Breast epithelium (tissue), 4 donors: ENCODE measurements around the gene PANX1. TPM values are rescaled to one million over a fixed set of nuclear protein-coding genes. Genes with fewer than 3 reads are reported as not detected.
A peak's percentile ranks its signal among the peaks of the same experiment; 100 is the strongest.

ENCODE experiments used
- DNase-seq, 2 donors: peaks; one replicate each; pipeline ENCODE4 v3.0.0-alpha.2; 2019; ENCODE audit warnings: low spot score in 2 of 2
- H3K27ac ChIP-seq, 2 donors: fragments of 200-600 bp; sonication (generic) in 1 of 2; one replicate each; pipeline ENCODE4 v1.5.1; 2016 to 2019; ENCODE audit warnings: mild to moderate bottlenecking in 1 of 2
- H3K27me3 ChIP-seq, 2 donors: fragments of 200-600 bp; sonication (generic) in 1 of 2; one replicate each; pipeline versions ENCODE4 v1.5.1 to v1.6.0; 2017 to 2019; ENCODE audit warnings: control low read depth in 1 of 2, mild to moderate bottlenecking in 1 of 2
- H3K36me3 ChIP-seq: fragments of 200-600 bp; one replicate; pipeline ENCODE4 v1.5.1; 2019
- H3K4me1 ChIP-seq, 2 donors: fragments of 200-600 bp; sonication (generic); one replicate each; pipeline ENCODE4 v1.5.1; 2016 to 2019; ENCODE audit warnings: control low read depth in 1 of 2
- H3K4me3 ChIP-seq, 3 donors: fragments of 200-600 bp; sonication (generic); 1 replicate in 2 of 3; 2 replicates in 1 of 3; pipeline ENCODE4 v1.5.1; 2016 to 2019; ENCODE audit warnings: mild to moderate bottlenecking in 3 of 3, moderate library complexity in 2 of 3
- H3K9me3 ChIP-seq, 2 donors: fragments of 200-600 bp; sonication (generic) in 1 of 2; one replicate each; pipeline ENCODE4 v1.5.1; 2016 to 2019; ENCODE audit warnings: control low read depth in 1 of 2
- POLR2A ChIP-seq: fragments of 450-650 bp; IDR thresholded peaks from one replicate; pipeline ENCODE4 v1.6.1; 2016; ENCODE audit warnings: antibody characterized with exemption, mild to moderate bottlenecking, moderate library complexity
- POLR2AphosphoS5 ChIP-seq, 3 donors: sonication (generic); formaldehyde crosslinking; IDR thresholded peaks; one replicate each; pipeline ENCODE4 v1.6.1; 2017; ENCODE audit warnings: antibody characterized with exemption in 3 of 3
- intact Hi-C: fragments of 100-400 bp; cut with DNase I; formaldehyde crosslinking; loops from one replicate; pipeline ENCODE4 v1.15.1; 2023; ENCODE audit warnings: low total_unique reads
- total RNA-seq, 3 donors: library from RNA; depleted of rRNA; stranded (reverse); fragments of >200 nt; gene quantifications; one replicate each; pipeline ENCODE4 v1.1.0, GENCODE V29; 2016
- TF ChIP-seq, protein P1 (sequence below), 3 donors: fragments of 450-650 bp; IDR thresholded peaks; one replicate each; pipeline ENCODE4 v1.5.1; 2016 to 2017; ENCODE audit warnings: antibody characterized with exemption in 3 of 3, mild to moderate bottlenecking in 3 of 3, moderate library complexity in 3 of 3

The PANX1 gene
- total RNA-seq, 3 donors from 2014 or later, result 16.7 to 20.3 (median 17.7) TPM

- H3K36me3 ChIP-seq, result no peaks in the 10 kb centered on the region
- H3K4me1 ChIP-seq, result peaks cover 0 to 2% of the 10 kb centered on the region in 2 donors
- TF ChIP-seq, protein P1, sequence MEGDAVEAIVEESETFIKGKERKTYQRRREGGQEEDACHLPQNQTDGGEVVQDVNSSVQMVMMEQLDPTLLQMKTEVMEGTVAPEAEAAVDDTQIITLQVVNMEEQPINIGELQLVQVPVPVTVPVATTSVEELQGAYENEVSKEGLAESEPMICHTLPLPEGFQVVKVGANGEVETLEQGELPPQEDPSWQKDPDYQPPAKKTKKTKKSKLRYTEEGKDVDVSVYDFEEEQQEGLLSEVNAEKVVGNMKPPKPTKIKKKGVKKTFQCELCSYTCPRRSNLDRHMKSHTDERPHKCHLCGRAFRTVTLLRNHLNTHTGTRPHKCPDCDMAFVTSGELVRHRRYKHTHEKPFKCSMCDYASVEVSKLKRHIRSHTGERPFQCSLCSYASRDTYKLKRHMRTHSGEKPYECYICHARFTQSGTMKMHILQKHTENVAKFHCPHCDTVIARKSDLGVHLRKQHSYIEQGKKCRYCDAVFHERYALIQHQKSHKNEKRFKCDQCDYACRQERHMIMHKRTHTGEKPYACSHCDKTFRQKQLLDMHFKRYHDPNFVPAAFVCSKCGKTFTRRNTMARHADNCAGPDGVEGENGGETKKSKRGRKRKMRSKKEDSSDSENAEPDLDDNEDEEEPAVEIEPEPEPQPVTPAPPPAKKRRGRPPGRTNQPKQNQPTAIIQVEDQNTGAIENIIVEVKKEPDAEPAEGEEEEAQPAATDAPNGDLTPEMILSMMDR (IDR thresholded peaks at IDR 0.05), result no peak
- peak overlapping the region in 1 of 3 donors; percentile 75 for H3K4me3 ChIP-seq
- peak overlapping the region; percentile 89 to 93 for H3K27ac ChIP-seq
- no peaks in the 10 kb centered on the region for H3K27me3 ChIP-seq
- H3K9me3 ChIP-seq, result no peaks in the 10 kb centered on the region
- intact Hi-C loops, result no loop called here
- no peak for DNase-seq
Observed at GRCh38 chr11:94131718-94132115, 3.1 kb downstream of the PANX1 start.

GRCh38 chr11:94132152-94132558 lies 3.5 kb downstream of the PANX1 start:
- peak overlapping the region in 1 of 2 donors; percentile 93 for H3K27ac ChIP-seq
- DNase-seq, result no peak
- H3K4me3 ChIP-seq, result no peak overlapping the region
- TF ChIP-seq, protein P1 (IDR thresholded peaks at IDR 0.05), result no peak
- TF ChIP-seq POLR2A (no peak), POLR2AphosphoS5 (IDR thresholded peaks at IDR 0.05) (no peak)
- intact Hi-C loops, result no loop called here
- H3K4me1 ChIP-seq, result peaks cover 0 to 2% of the 10 kb centered on the region in 2 donors
- H3K36me3 ChIP-seq, result no peaks in the 10 kb centered on the region
- no peaks in the 10 kb centered on the region for H3K27me3 ChIP-seq
- no peaks in the 10 kb centered on the region for H3K9me3 ChIP-seq

DNA sequence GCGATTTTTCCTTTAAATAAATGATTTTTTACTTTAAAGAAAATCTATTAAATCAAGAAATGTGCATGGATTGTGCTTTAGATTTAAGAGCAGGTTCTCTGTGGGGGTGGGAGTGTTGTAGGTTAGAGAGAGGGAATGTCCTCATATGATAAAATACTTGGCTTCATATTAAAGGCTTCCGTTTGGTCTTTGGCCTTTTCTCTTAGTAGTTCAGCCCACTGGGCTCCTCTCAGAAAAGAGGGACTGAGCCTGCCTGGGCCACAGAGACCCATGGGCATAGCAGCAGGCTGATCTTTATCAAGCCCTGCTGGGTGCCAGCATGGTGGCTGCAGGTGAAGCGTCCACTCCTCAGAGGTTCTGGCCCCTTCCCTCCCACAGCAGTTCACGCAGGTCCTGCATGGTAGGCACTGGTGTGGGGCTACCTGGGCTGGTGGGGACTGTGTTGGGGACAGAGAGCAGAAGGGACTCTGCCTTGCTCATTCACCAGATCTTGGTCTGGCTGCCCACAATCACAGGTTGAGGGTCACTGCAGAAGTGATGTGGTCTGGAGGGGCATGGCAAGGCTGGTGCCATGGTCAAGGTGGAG lies 4.3 kb downstream of the PANX1 start:
- Histone ChIP-seq H3K4me3 (no peak overlapping the region), H3K36me3 (no peaks in the 10 kb centered on the region), H3K9me3 (no peaks in the 10 kb centered on the region), H3K4me1 (no peaks in the 10 kb centered on the region), H3K27me3 (no peaks in the 10 kb centered on the region), H3K27ac (peak overlapping the region in 1 of 2 donors; percentile 33)
- no peak for TF ChIP-seq POLR2A
- no peak for TF ChIP-seq POLR2AphosphoS5 (IDR thresholded peaks at IDR 0.05)
- TF ChIP-seq, protein P1 (IDR thresholded peaks at IDR 0.05), result no peak
- intact Hi-C loops, result no loop called here
- DNase-seq, result no peak

- DNase-seq, result no peak
- H3K27ac ChIP-seq, result peak overlapping the region in 1 of 2 donors; percentile 33
- no peaks in the 10 kb centered on the region for H3K4me1 ChIP-seq
- no peaks in the 10 kb centered on the region for H3K36me3 ChIP-seq
- H3K4me3 ChIP-seq, result no peak overlapping the region
- intact Hi-C loops, result no loop called here
- no peaks in the 10 kb centered on the region for H3K27me3 ChIP-seq
- H3K9me3 ChIP-seq, result no peaks in the 10 kb centered on the region
- no peak for TF ChIP-seq POLR2A
- TF ChIP-seq, protein P1 (IDR thresholded peaks at IDR 0.05), result no peak
- no peak for TF ChIP-seq POLR2AphosphoS5 (IDR thresholded peaks at IDR 0.05)
Observed at GRCh38 chr11:94133752-94134151, 5.1 kb downstream of the PANX1 start.

- Histone ChIP-seq H3K9me3 (no peaks in the 10 kb centered on the region), H3K4me3 (peak overlapping the region in 1 of 3 donors; percentile 13), H3K27ac (peak overlapping the region; percentile 51 to 87), H3K36me3 (no peaks in the 10 kb centered on the region), H3K4me1 (no peaks in the 10 kb centered on the region), H3K27me3 (no peaks in the 10 kb centered on the region)
- intact Hi-C loops, result no loop called here
- no peak for DNase-seq
- TF ChIP-seq POLR2A (no peak), POLR2AphosphoS5 (IDR thresholded peaks at IDR 0.05) (no peak)
- TF ChIP-seq, protein P1 (IDR thresholded peaks at IDR 0.05), result no peak
Observed at GRCh38 chr11:94134651-94135512, 6.2 kb downstream of the PANX1 start.
